K562 (cell line): Measurements from ENCODE around the gene METTL6. TPM values are rescaled to one million over a fixed set of nuclear protein-coding genes. Genes with fewer than 3 reads are reported as not detected.
"Not testable (repeated sequence)": the region's sequence is repeated elsewhere in the genome, so short reads cannot be mapped to it uniquely, and the experiment has no call there.

Experiments
- ATAC-seq: fragments of 200-7000 bp; cut with Tn5 transposase; 3 replicates; pipeline ENCODE4 v1.9.1; 2020; ENCODE audit warnings: moderate library complexity
- BruUV-seq: library from RNA; stranded (reverse); fragments of 400-500 nt; replicated peaks from 2 replicates; lab custom pipeline; 2021; lab: Mats Ljungman, UMichigan
- CTCF ChIA-PET: fragments of 300-600 bp; formaldehyde crosslinking; extraction: SDS; loops from one replicate; lab custom pipeline; 2021; ENCODE audit warnings: low intra/inter-chr PET ratio; lab: Yijun Ruan, JAX
- POLR2A ChIA-PET: fragments of 300-600, 350-650 bp; sonication (Branson Sonifier 250); formaldehyde crosslinking; extraction: SDS; loops from one replicate; lab custom pipeline; 2021; ENCODE audit warnings: antibody characterized with exemption, inconsistent platforms; lab: Yijun Ruan, JAX
- DNase-seq, 4 experiments: peaks; one replicate each; pipeline versions ENCODE4 v3.0.0 to v3.0.0-alpha.2; 2011 to 2018; ENCODE audit warnings: low spot score in 3 of 4, mixed read lengths in 3 of 4; ENCODE audit errors: extremely low read depth in 1 of 4
- FAIRE-seq: peaks from 2 replicates; lab custom pipeline; 2011; peaks lifted over from hg19 to GRCh38; lab: Jason Lieb, UNC
- H2AFZ ChIP-seq: 2 replicates; pipeline ENCODE4 v1.6.0; 2011; ENCODE audit warnings: low read depth, low read length, control low read depth, inconsistent platforms
- H3K27ac ChIP-seq: fragments of 200-600 bp; 3 replicates; pipeline ENCODE4 v1.8.0; 2011; ENCODE audit warnings: low read depth, mild to moderate bottlenecking, control low read depth, inconsistent platforms, low read length, moderate library complexity, mixed read lengths; ENCODE audit errors: extremely low read depth
- H3K27me3 ChIP-seq, 2 experiments: fragments of 300-600 bp in 1 of 2; 2 replicates in 1 of 2; 3 replicates in 1 of 2; pipeline versions ENCODE4 v1.6.0 to v1.8.0; 2011; ENCODE audit warnings: inconsistent platforms in 2 of 2, low read length in 2 of 2, mild to moderate bottlenecking in 1 of 2, mixed read lengths in 1 of 2, moderate library complexity in 1 of 2; ENCODE audit not compliant: control insufficient read depth in 2 of 2, insufficient read depth in 2 of 2
- H3K36me3 ChIP-seq: fragments of 300-600 bp; 3 replicates; pipeline ENCODE4 v1.8.0; 2011; ENCODE audit warnings: mild to moderate bottlenecking, low read length, inconsistent platforms; ENCODE audit not compliant: control insufficient read depth, insufficient read depth
- H3K4me1 ChIP-seq, 2 experiments: fragments of 200-600 bp in 1 of 2; replicated peaks in 1 of 2; 2 replicates in 1 of 2; 3 replicates in 1 of 2; pipeline versions ENCODE4 v1.5.1 to v1.8.0; 2011; ENCODE audit warnings: inconsistent platforms in 2 of 2, low read length in 2 of 2, mild to moderate bottlenecking in 1 of 2, mixed read lengths in 1 of 2, moderate library complexity in 1 of 2; ENCODE audit not compliant: control insufficient read depth in 2 of 2, insufficient read depth in 2 of 2
- H3K4me2 ChIP-seq: 2 replicates; pipeline ENCODE4 v1.6.1; 2011; ENCODE audit warnings: low read length, control low read depth, inconsistent platforms, mixed read lengths; ENCODE audit not compliant: insufficient read depth
- H3K4me3 ChIP-seq: fragments of 200-600 bp; sonication (generic), shearing (Covaris generic); 2 replicates; pipeline ENCODE4 v1.5.1; 2016; ENCODE audit warnings: control low read depth, inconsistent platforms
- H3K79me2 ChIP-seq: fragments of 200-600 bp; 3 replicates; pipeline ENCODE4 v1.8.0; 2011; ENCODE audit warnings: low read length, inconsistent platforms; ENCODE audit not compliant: control insufficient read depth, insufficient read depth
- H3K9ac ChIP-seq, 2 experiments: 2 replicates each; pipeline versions ENCODE4 v1.6.0 to v1.6.1; 2011; ENCODE audit warnings: low read depth in 2 of 2, low read length in 2 of 2, control low read depth in 1 of 2, inconsistent platforms in 1 of 2, mild to moderate bottlenecking in 1 of 2, mixed read lengths in 1 of 2; ENCODE audit not compliant: insufficient read depth in 1 of 2
- H3K9me1 ChIP-seq: one replicate; pipeline ENCODE4 v1.6.0; 2011; ENCODE audit warnings: inconsistent platforms, mild to moderate bottlenecking, low read length, moderate library complexity; ENCODE audit not compliant: control insufficient read depth, insufficient read depth
- H3K9me3 ChIP-seq: replicated peaks from 2 replicates; pipeline ENCODE4 v1.5.1; 2011; ENCODE audit warnings: low read depth, low read length, inconsistent platforms; ENCODE audit not compliant: control insufficient read depth, insufficient read depth
- H4K20me1 ChIP-seq: replicated peaks from 2 replicates; pipeline ENCODE4 v1.6.1; 2011; ENCODE audit warnings: low read length, inconsistent platforms, mixed read lengths; ENCODE audit not compliant: control insufficient read depth, insufficient read depth
- FOXK1 ChIP-seq: sonication (generic); formaldehyde crosslinking; IDR thresholded peaks from 2 replicates; pipeline ENCODE4 v1.8.0; 2022; ENCODE audit warnings: missing genetic modification reagents, mild to moderate bottlenecking, borderline replicate concordance
- KLF16 ChIP-seq: IDR thresholded peaks from 2 replicates; pipeline ENCODE4 v1.6.1; 2016; ENCODE audit warnings: antibody characterized with exemption
- RAD21 ChIP-seq, 2 experiments: fragments of 250-450 bp in 1 of 2; fragments of 450-650 bp in 1 of 2; sonication (Bioruptor Pico) in 1 of 2; formaldehyde crosslinking in 1 of 2; IDR thresholded peaks in 1 of 2; conservative IDR thresholded peaks in 1 of 2; 2 replicates each; pipeline versions ENCODE4 v1.4.0 to v1.8.0; 2020 to 2022; ENCODE audit warnings: mild to moderate bottlenecking in 2 of 2, moderate library complexity in 1 of 2
- TCFL5 ChIP-seq: fragments of 250-450 bp; sonication (Bioruptor Pico); conservative IDR thresholded peaks from 2 replicates; pipeline ENCODE4 v1.6.1; 2021; ENCODE audit warnings: mild to moderate bottlenecking, moderate library complexity, matching md5 sums
- WGBS: fragments of 100-300 bp; shearing (Covaris generic); methylation state at CpG from one replicate; pipeline ENCODE4 v1.1.6; 2016; ENCODE audit warnings: low coverage, mixed read lengths; ENCODE audit not compliant: insufficient coverage; ENCODE audit errors: missing lambda C conversion rate; 5-methylcytosine and 5-hydroxymethylcytosine counted together
- in situ Hi-C: fragments of 300-500 bp; cut with MboI; formaldehyde crosslinking; loops from 4 replicates; pipeline ENCODE4 v1.15.0; 2018; ENCODE audit warnings: inconsistent platforms, mixed read lengths
- intact Hi-C: fragments of 100-400 bp; cut with micrococcal nuclease; formaldehyde crosslinking; loops from 2 replicates; pipeline ENCODE4 v1.14.2; 2022
- polyA plus RNA-seq, 8 experiments: library from polyadenylated mRNA; depleted of rRNA in 4 of 8; stranded (reverse) in 5 of 8; unstranded in 3 of 8; fragments of >200 nt; fragmentation: Nextera tagmentation in 2 of 8; fragmentation: Illumina TruSeq in 1 of 8; extraction: Ambion mirVana in 2 of 8; extraction: Trizol in 1 of 8; gene quantifications; 2 replicates each; pipeline versions ENCODE4 v1.2.1 to v1.2.3, GENCODE V29; 2011 to 2014; ENCODE audit warnings: inconsistent platforms in 1 of 8, missing spikeins in 1 of 8
- total RNA-seq, 7 experiments: library from RNA; depleted of rRNA in 6 of 7; stranded (reverse); fragments of >200 nt in 6 of 7; fragmentation: Illumina TruSeq in 2 of 7; extraction: Trizol in 2 of 7; gene quantifications; 2 replicates each; pipeline versions ENCODE4 v1.2.1 to v1.2.3, GENCODE V29; 2011 to 2021; ENCODE audit warnings: low replicate concordance in 1 of 7

METTL6 gene
- total and polyA plus RNA-seq, 9 of the 15 experiments (the other 6 are each of a cell fraction or from before 2014, with no cell fraction given): 18.8 to 61.5 (median 33.9) TPM

GRCh38 chr3:15399970-15400369 is 27.4 kb downstream of the METTL6 start:
- Histone ChIP-seq H3K36me3 (no peaks in the 10 kb centered on the region), H3K27me3 (no peaks in the 10 kb centered on the region), H3K9ac (no peak overlapping the region), H3K9me3 (0 out of 2 replicates have a peak, but pooled peaks cover 3% of the 10 kb centered on the region), H3K9me1 (no peaks in the 10 kb centered on the region), H4K20me1 (no peaks in the 10 kb centered on the region), H3K79me2 (no peaks in the 10 kb centered on the region), H3K4me3 (no peak overlapping the region), H2AFZ (no peak overlapping the region), H3K27ac (no peak overlapping the region), H3K4me1 (no peaks in the 10 kb centered on the region), H3K4me2 (no peak overlapping the region)
- CTCF ChIA-PET: no interaction called here
- TF ChIP-seq FOXK1 (CRISPR knock-in tag): no peak
- no peak for TF ChIP-seq KLF16
- TF ChIP-seq TCFL5 (CRISPR knock-in tag): no peak
- 10% methylated on average over 5 of the region's 5 CpGs for WGBS
- BruUV-seq: no TSS peak
- in situ Hi-C loops: no loop called here
- intact Hi-C loops: loop anchor here (5.0 kb wide), 1 partner anchor 157 kb away; no protein-coding TSS in a partner anchor
- DNase-seq: no peak
- peak; percentile 6 for FAIRE-seq
- POLR2A ChIA-PET: interaction anchor here (0.5 kb wide), 1 partner anchor 112 kb away, joined by 3 read pairs; no protein-coding TSS in a partner anchor
- no peak for ATAC-seq

DNA sequence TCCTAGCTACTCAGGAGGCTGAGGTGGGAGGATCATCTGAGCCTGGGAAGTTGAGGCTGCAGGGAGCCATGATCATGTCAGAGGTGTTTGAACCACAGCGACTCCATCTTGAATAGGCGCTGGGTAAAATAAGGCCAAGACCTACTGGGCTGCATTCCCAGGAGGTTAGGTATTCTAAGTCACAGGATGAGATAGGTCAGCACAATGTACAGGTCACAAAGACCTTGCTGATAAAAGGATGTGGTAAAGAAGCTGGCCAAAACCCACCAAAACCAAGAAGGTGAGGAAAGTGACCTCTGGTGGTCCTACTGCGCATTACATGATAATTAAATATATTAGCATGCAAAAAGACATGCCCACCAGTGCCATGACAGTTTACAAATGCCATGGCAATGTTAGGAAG is 28.6 kb downstream of the METTL6 start:
- WGBS: 11% methylated on average over 3 of the region's 3 CpGs
- H3K27me3 ChIP-seq, H3K36me3 ChIP-seq, H3K79me2 ChIP-seq, H3K9me3 ChIP-seq, intact Hi-C loops, H3K4me2 ChIP-seq, H3K4me1 ChIP-seq, FAIRE-seq, H3K27ac ChIP-seq, H4K20me1 ChIP-seq, H2AFZ ChIP-seq, H3K4me3 ChIP-seq, CTCF ChIA-PET, ATAC-seq, H3K9ac ChIP-seq, DNase-seq, BruUV-seq, in situ Hi-C loops, H3K9me1 ChIP-seq: not testable (repeated sequence)
- POLR2A ChIA-PET: interaction anchor here (1.8 kb wide), 1 partner anchor 10 kb away, joined by 5 read pairs; no protein-coding TSS in a partner anchor
- TF ChIP-seq RAD21 (CRISPR knock-in tag; conservative IDR thresholded peaks at IDR 0.05 in 1 of 2, IDR thresholded peaks at IDR 0.05 in 1 of 2): peak in 1 of 2 experiments; percentile 6; a peak in 1 of 4 replicates
